Nephron progenitor cell (in vitro differentiated cells): ENCODE results near the gene PLPPR1.

Experiments used
- DNase-seq: peaks from one replicate; pipeline ENCODE4 v3.0.0; 2021
- H3K27ac Mint-ChIP-seq: 2 replicates; pipeline ENCODE4 v1.8.0; 2021; ENCODE audit warnings: mild to moderate bottlenecking, moderate library complexity, mixed read lengths
- H3K27me3 Mint-ChIP-seq: 2 replicates; pipeline ENCODE4 v1.8.0; 2021; ENCODE audit warnings: mild to moderate bottlenecking, low read depth, mixed read lengths; ENCODE audit not compliant: poor library complexity
- H3K36me3 Mint-ChIP-seq: 2 replicates; pipeline ENCODE4 v1.8.0; 2021; ENCODE audit warnings: low read depth, mixed read lengths
- H3K4me1 Mint-ChIP-seq: 2 replicates; pipeline ENCODE4 v1.8.0; 2021; ENCODE audit warnings: mixed read lengths
- H3K4me3 Mint-ChIP-seq: 2 replicates; pipeline ENCODE4 v1.8.0; 2021; ENCODE audit warnings: mild to moderate bottlenecking, moderate library complexity, mixed read lengths
- H3K9me3 Mint-ChIP-seq: 2 replicates; pipeline ENCODE4 v1.8.0; 2021; ENCODE audit warnings: mild to moderate bottlenecking, moderate library complexity, mixed read lengths
- CTCF ChIP-seq: fragments of 200-600 bp; sonication (generic); IDR thresholded peaks from 2 replicates; pipeline ENCODE4 v1.5.0; 2021; ENCODE audit warnings: antibody characterized with exemption

Gene PLPPR1

GRCh38 chr9:101054657-101055056 lies 26.1 kb downstream of the PLPPR1 start:
- TF ChIP-seq CTCF: no peak
- peak; percentile 4 for DNase-seq
- Mint-ChIP-seq H3K27me3 (peaks cover 3% of the 10 kb centered on the region), H3K27ac (peak overlapping the region; percentile 58), H3K4me1 (peaks cover 5% of the 10 kb centered on the region), H3K9me3 (no peaks in the 10 kb centered on the region), H3K36me3 (no peaks in the 10 kb centered on the region), H3K4me3 (no peak overlapping the region)

GRCh38 chr9:101055516-101055915 lies 27.0 kb downstream of the PLPPR1 start:
- no peak for TF ChIP-seq CTCF
- peaks cover 3% of the 10 kb centered on the region for H3K27me3 Mint-ChIP-seq
- H3K4me1 Mint-ChIP-seq: peaks cover 5% of the 10 kb centered on the region
- H3K4me3 Mint-ChIP-seq: no peak overlapping the region
- H3K27ac Mint-ChIP-seq: no peak overlapping the region
- no peak for DNase-seq
- H3K36me3 Mint-ChIP-seq: no peaks in the 10 kb centered on the region
- H3K9me3 Mint-ChIP-seq: no peaks in the 10 kb centered on the region

GRCh38 chr9:101062686-101063085 lies 34.2 kb downstream of the PLPPR1 start:
- no peaks in the 10 kb centered on the region for H3K36me3 Mint-ChIP-seq
- no peak for TF ChIP-seq CTCF
- no peak for DNase-seq
- no peaks in the 10 kb centered on the region for H3K9me3 Mint-ChIP-seq
- H3K4me3 Mint-ChIP-seq: no peak overlapping the region
- H3K27me3 Mint-ChIP-seq: no peaks in the 10 kb centered on the region
- no peaks in the 10 kb centered on the region for H3K4me1 Mint-ChIP-seq
- no peak overlapping the region for H3K27ac Mint-ChIP-seq

- Mint-ChIP-seq H3K27ac (no peak overlapping the region), H3K9me3 (no peaks in the 10 kb centered on the region), H3K36me3 (no peaks in the 10 kb centered on the region), H3K4me1 (no peaks in the 10 kb centered on the region), H3K27me3 (no peaks in the 10 kb centered on the region), H3K4me3 (no peak overlapping the region)
- no peak for TF ChIP-seq CTCF
- DNase-seq: no peak
These were observed 34.7 kb downstream of the PLPPR1 start for GRCh38 chr9:101063192-101063591.

- H3K4me3 Mint-ChIP-seq: no peak overlapping the region
- no peaks in the 10 kb centered on the region for H3K27me3 Mint-ChIP-seq
- H3K36me3 Mint-ChIP-seq: no peaks in the 10 kb centered on the region
- no peak for DNase-seq
- H3K27ac Mint-ChIP-seq: no peak overlapping the region
- TF ChIP-seq CTCF: no peak
- no peaks in the 10 kb centered on the region for H3K9me3 Mint-ChIP-seq
- no peaks in the 10 kb centered on the region for H3K4me1 Mint-ChIP-seq
These were observed 35.7 kb downstream of the PLPPR1 start for GRCh38 chr9:101064206-101064605.

GRCh38 chr9:101065930-101066329 lies 37.4 kb downstream of the PLPPR1 start:
- Mint-ChIP-seq H3K27ac (no peak overlapping the region), H3K9me3 (no peaks in the 10 kb centered on the region), H3K36me3 (no peaks in the 10 kb centered on the region), H3K4me3 (no peak overlapping the region), H3K4me1 (no peaks in the 10 kb centered on the region), H3K27me3 (peaks cover 1% of the 10 kb centered on the region)
- no peak for TF ChIP-seq CTCF
- no peak for DNase-seq
